ENCODE data around the gene LOXL3.
"Not testable (repeated sequence)": the region's sequence is repeated elsewhere in the genome, so short reads cannot be mapped to it uniquely, and the experiment has no call there.

The LOXL3 gene

GRCh38 chr2:74573747-74574562 is 20.2 kb upstream of the LOXL3 start:
- no peak for DNase-seq

GRCh38 chr2:74572178-74572925 is 18.6 kb upstream of the LOXL3 start:
- DNase-seq: no peak

- DNase-seq: no peak
Measured at GRCh38 chr2:74571058-74571457, 17.3 kb upstream of the LOXL3 start.

- DNase-seq: no peak
Measured at GRCh38 chr2:74569686-74570085, 15.9 kb upstream of the LOXL3 start.

- no peak for DNase-seq
Measured at GRCh38 chr2:74567881-74568280, 14.1 kb upstream of the LOXL3 start.

GRCh38 chr2:74566754-74567085 is 13.0 kb upstream of the LOXL3 start:
- no peak for DNase-seq

- no peak for DNase-seq
Measured at GRCh38 chr2:74566076-74566753, 12.5 kb upstream of the LOXL3 start.

- no peak for DNase-seq
Measured at GRCh38 chr2:74564222-74564621, 10.5 kb upstream of the LOXL3 start.

- DNase-seq: no peak
Measured at GRCh38 chr2:74562126-74562775, 8.5 kb upstream of the LOXL3 start.

- not testable (repeated sequence) for DNase-seq
Measured at GRCh38 chr2:74561022-74561421, 7.3 kb upstream of the LOXL3 start.

- DNase-seq: no peak
Measured at GRCh38 chr2:74560591-74560990, 6.8 kb upstream of the LOXL3 start.

- DNase-seq: no peak
Measured at GRCh38 chr2:74559912-74560311, 6.2 kb upstream of the LOXL3 start.

- DNase-seq: no peak
Measured at GRCh38 chr2:74558284-74559230, 4.8 kb upstream of the LOXL3 start.

- no peak for DNase-seq
Measured at GRCh38 chr2:74556831-74557370, 3.2 kb upstream of the LOXL3 start.

GRCh38 chr2:74556159-74556558 is 2.4 kb upstream of the LOXL3 start:
- DNase-seq: no peak

- DNase-seq: no peak
Measured at GRCh38 chr2:74555610-74556103, 1.9 kb upstream of the LOXL3 start.

- DNase-seq: peak; percentile 89
Measured at GRCh38 chr2:74554820-74555531, 1.2 kb upstream of the LOXL3 start.

- peak; percentile 85 for DNase-seq
Measured at GRCh38 chr2:74552914-74553811, 579 bp downstream of the LOXL3 start.

Measured in eye (tissue), 1 donor.